ENCODE measurements around the gene ZNF862. TPM values are rescaled to one million over a fixed set of nuclear protein-coding genes. Genes with fewer than 3 reads are reported as not detected.

Gene ZNF862
- total and polyA plus RNA-seq, 2 of the 8 experiments (the other 6 are each of a cell fraction or from before 2014, with no cell fraction given), result 1.8 to 3.9 TPM

GRCh38 chr7:149873970-149874643, 35.9 kb downstream of the ZNF862 start (continued):
- TF ChIP-seq ATF3 (IDR thresholded peaks at IDR 0.05; ENCODE audit: insufficient read depth, low read depth, low read length) (no peak), BACH1 (IDR thresholded peaks at IDR 0.05; ENCODE audit: low read length) (no peak), CBX8 (IDR thresholded peaks at IDR 0.05; ENCODE audit: borderline replicate concordance, low read depth, low read length) (no peak), SIX5 (IDR thresholded peaks at IDR 0.05; ENCODE audit: low read depth, low read length) (no peak), CTBP2 (IDR thresholded peaks at IDR 0.05; ENCODE audit: borderline replicate concordance, insufficient read depth, insufficient read length, low read length) (no peak), SP1 (IDR thresholded peaks at IDR 0.05; ENCODE audit: low read depth, low read length) (no peak), BRCA1 (IDR thresholded peaks at IDR 0.05; ENCODE audit: low read depth, low read length) (no peak), PHF8 (conservative IDR thresholded peaks at IDR 0.05; ENCODE audit: low read depth, low read length) (no peak), NANOG (IDR thresholded peaks at IDR 0.05; ENCODE audit: insufficient read depth, low read depth, low read length, poor library complexity, severe bottlenecking) (no peak), CREB1 (IDR thresholded peaks at IDR 0.05) (no peak), RXRA (IDR thresholded peaks at IDR 0.05; ENCODE audit: insufficient read depth, low read depth, low read length) (no peak), GABPA (IDR thresholded peaks at IDR 0.05; ENCODE audit: borderline replicate concordance, insufficient read depth, low read length) (no peak), KDM1A (IDR thresholded peaks at IDR 0.05; ENCODE audit: borderline replicate concordance, low read length) (no peak), TEAD4 (IDR thresholded peaks at IDR 0.05; ENCODE audit: low read depth, low read length) (no peak), SAP30 (IDR thresholded peaks at IDR 0.05; ENCODE audit: insufficient read depth, insufficient replicate concordance, low read length) (no peak), RBBP5 (IDR thresholded peaks at IDR 0.05; ENCODE audit: borderline replicate concordance, low read depth, low read length) (no peak)
